HCT116 (cell line): ENCODE results near the gene PHF21A. TPM values are rescaled to one million over a fixed set of nuclear protein-coding genes. Genes with fewer than 3 reads are reported as not detected.

Source experiments
- ATAC-seq: fragments of 200-7000 bp; cut with Tn5 transposase; 2 replicates; pipeline ENCODE4 v1.9.1; 2020; ENCODE audit warnings: mild to moderate bottlenecking, moderate library complexity
- BruUV-seq: library from RNA; stranded (reverse); fragments of 400-500 nt; replicated peaks from 2 replicates; lab custom pipeline; 2021; lab: Mats Ljungman, UMichigan
- CTCF ChIA-PET: fragments of 300-600 bp; sonication (Branson Sonifier 250); formaldehyde crosslinking; loops from one replicate; lab custom pipeline; 2021; ENCODE audit warnings: antibody characterized with exemption; lab: Charles Lee
- POLR2A ChIA-PET: fragments of 300-600, 350-600 bp; sonication (Branson Sonifier 250); formaldehyde crosslinking; loops from one replicate; lab custom pipeline; 2021; ENCODE audit warnings: antibody characterized with exemption; lab: Charles Lee
- RAD21 ChIA-PET, 2 experiments: fragments of 300-600 bp; sonication (Branson Sonifier 250); formaldehyde crosslinking; loops; one replicate each; lab custom pipeline; 2023; ENCODE audit warnings: low total read pairs in 2 of 2; ENCODE audit not compliant: uncharacterized antibody in 2 of 2, unreplicated experiment in 2 of 2, low non-redundant PET in 1 of 2; lab: Charles Lee
- DNase-seq: peaks from one replicate; pipeline ENCODE4 v3.0.0-alpha.2; 2010; ENCODE audit warnings: low read depth, low spot score
- H2AFZ ChIP-seq: fragments of 200-600 bp; shearing (Covaris generic), sonication (generic); 2 replicates; pipeline ENCODE4 v1.6.1; 2017; ENCODE audit warnings: low read depth, mixed run types, mixed read lengths, antibody characterized with exemption, low read length; ENCODE audit not compliant: poor library complexity, severe bottlenecking
- H3K27ac ChIP-seq: 2 replicates; pipeline ENCODE4 v1.5.1; 2012; ENCODE audit warnings: low read depth, low read length
- H3K27me3 ChIP-seq: fragments of 200-600 bp; sonication (generic); 2 replicates; pipeline ENCODE4 v1.6.1; 2016; ENCODE audit warnings: mixed run types, low read length, mixed read lengths; ENCODE audit not compliant: insufficient read depth
- H3K36me3 ChIP-seq, 2 experiments: fragments of 200-500 bp in 1 of 2; fragments of 200-600 bp in 1 of 2; sonication (Bioruptor generic) in 1 of 2; sonication (generic) in 1 of 2; 2 replicates each; pipeline versions ENCODE4 v1.5.1 to v1.6.1; 2014 to 2016; ENCODE audit warnings: low read length in 2 of 2, inconsistent platforms in 1 of 2, mixed read lengths in 1 of 2, mixed run types in 1 of 2; ENCODE audit not compliant: insufficient read depth in 2 of 2, control insufficient read depth in 1 of 2
- H3K4me1 ChIP-seq, 2 experiments: fragments of 200-600 bp in 1 of 2; sonication (generic) in 1 of 2; 2 replicates each; pipeline versions ENCODE4 v1.5.1 to v1.6.1; 2012 to 2017; ENCODE audit warnings: low read length in 2 of 2, inconsistent platforms in 1 of 2, mild to moderate bottlenecking in 1 of 2, mixed read lengths in 1 of 2, mixed run types in 1 of 2, moderate library complexity in 1 of 2; ENCODE audit not compliant: insufficient read depth in 2 of 2, control insufficient read depth in 1 of 2
- H3K4me2 ChIP-seq: fragments of 200-600 bp; sonication (generic); 2 replicates; pipeline ENCODE4 v1.6.1; 2017; ENCODE audit warnings: mixed run types, low read length, mixed read lengths
- H3K4me3 ChIP-seq, 2 experiments: fragments of 200-600 bp in 1 of 2; sonication (generic) in 1 of 2; replicated peaks in 1 of 2; 2 replicates each; pipeline ENCODE4 v1.5.1; 2011 to 2016; ENCODE audit warnings: low read length in 2 of 2, control low read depth in 1 of 2, low read depth in 1 of 2, mild to moderate bottlenecking in 1 of 2, mixed read lengths in 1 of 2, mixed run types in 1 of 2
- H3K79me2 ChIP-seq: fragments of 200-600 bp; sonication (generic); 2 replicates; pipeline ENCODE4 v1.6.1; 2017; ENCODE audit warnings: mild to moderate bottlenecking, mixed run types, low read length, moderate library complexity, mixed read lengths; ENCODE audit not compliant: insufficient read depth
- H3K9ac ChIP-seq: fragments of 200-600 bp; sonication (generic); 2 replicates; pipeline ENCODE4 v1.6.1; 2016; ENCODE audit warnings: low read length, mixed read lengths
- H3K9me2 ChIP-seq: fragments of 200-600 bp; sonication (generic), shearing (Covaris generic); 2 replicates; pipeline ENCODE4 v1.6.1; 2017; ENCODE audit warnings: mixed run types, mild to moderate bottlenecking, moderate library complexity; ENCODE audit not compliant: insufficient read depth
- H3K9me3 ChIP-seq, 2 experiments: fragments of 200-500 bp in 1 of 2; fragments of 200-600 bp in 1 of 2; sonication (Bioruptor generic) in 1 of 2; sonication (generic) in 1 of 2; 2 replicates each; pipeline ENCODE4 v1.6.1; 2014 to 2017; ENCODE audit warnings: low read length in 2 of 2, mixed read lengths in 2 of 2, inconsistent platforms in 1 of 2, low read depth in 1 of 2, mild to moderate bottlenecking in 1 of 2, mixed run types in 1 of 2, moderate library complexity in 1 of 2; ENCODE audit not compliant: control insufficient read depth in 1 of 2, insufficient read depth in 1 of 2
- H4K20me1 ChIP-seq: fragments of 200-600 bp; sonication (generic), shearing (Covaris generic); 2 replicates; pipeline ENCODE4 v1.6.1; 2017; ENCODE audit warnings: mixed run types, mild to moderate bottlenecking, moderate library complexity; ENCODE audit not compliant: insufficient read depth
- ATF3 ChIP-seq: IDR thresholded peaks from 2 replicates; pipeline ENCODE4 v1.6.1; 2012
- CBX3 ChIP-seq: IDR thresholded peaks from 2 replicates; pipeline ENCODE4 v1.6.1; 2012; ENCODE audit warnings: low read depth
- CEBPB ChIP-seq: IDR thresholded peaks from 2 replicates; pipeline ENCODE4 v1.6.1; 2012; ENCODE audit warnings: low read depth
- ELF1 ChIP-seq: IDR thresholded peaks from 2 replicates; pipeline ENCODE4 v1.6.1; 2012; ENCODE audit warnings: low read depth, borderline replicate concordance
- EZH2 ChIP-seq: fragments of 200-600 bp; sonication (generic); IDR thresholded peaks from 2 replicates; pipeline ENCODE4 v1.6.1; 2017; ENCODE audit warnings: antibody characterized with exemption, mixed run types
- EZH2phosphoT487 ChIP-seq: fragments of 200-600 bp; IDR thresholded peaks from 2 replicates; pipeline ENCODE4 v1.6.1; 2018; ENCODE audit warnings: antibody characterized with exemption, borderline replicate concordance
- FOSL1 ChIP-seq: IDR thresholded peaks from 2 replicates; pipeline ENCODE4 v1.6.1; 2012; ENCODE audit warnings: low read depth
- JUND ChIP-seq: IDR thresholded peaks from 2 replicates; pipeline ENCODE4 v1.6.1; 2012
- MAX ChIP-seq: IDR thresholded peaks from 2 replicates; pipeline ENCODE4 v1.6.1; 2012
- POLR2A ChIP-seq: IDR thresholded peaks from 2 replicates; pipeline ENCODE4 v1.7.0; 2011; ENCODE audit warnings: borderline replicate concordance; ENCODE audit not compliant: insufficient read depth, insufficient read length; ENCODE audit errors: extremely low read depth
- POLR2AphosphoS5 ChIP-seq: IDR thresholded peaks from 2 replicates; pipeline ENCODE4 v1.6.1; 2011; ENCODE audit warnings: mild to moderate bottlenecking, low read depth, low read length, moderate library complexity
- RAD21 ChIP-seq: IDR thresholded peaks from 2 replicates; pipeline ENCODE4 v1.6.1; 2012; ENCODE audit warnings: low read depth, mild to moderate bottlenecking
- REST ChIP-seq: IDR thresholded peaks from 2 replicates; pipeline ENCODE4 v1.6.1; 2012; ENCODE audit warnings: low read depth
- SIN3A ChIP-seq: IDR thresholded peaks from 2 replicates; pipeline ENCODE4 v1.6.1; 2012; ENCODE audit warnings: low read depth
- SRF ChIP-seq: IDR thresholded peaks from 2 replicates; pipeline ENCODE4 v1.6.1; 2012; ENCODE audit warnings: low read depth
- TCF7L2 ChIP-seq: IDR thresholded peaks from 2 replicates; pipeline ENCODE4 v1.7.0; 2011; ENCODE audit warnings: borderline replicate concordance, inconsistent platforms; ENCODE audit not compliant: insufficient read depth, insufficient read length; ENCODE audit errors: extremely low read depth
- YY1 ChIP-seq: IDR thresholded peaks from 2 replicates; pipeline ENCODE4 v1.6.1; 2011; ENCODE audit warnings: low read length, low read depth, moderate library complexity, mild to moderate bottlenecking; ENCODE audit not compliant: insufficient replicate concordance; ENCODE audit errors: extremely low read depth
- ZFX ChIP-seq: fragments of 450-650 bp; IDR thresholded peaks from 2 replicates; pipeline ENCODE4 v1.6.1; 2017
- intact Hi-C: fragments of 100-400 bp; cut with micrococcal nuclease; formaldehyde crosslinking; loops from 2 replicates; pipeline ENCODE4 v1.10.0; 2022
- total RNA-seq: library from RNA; stranded (reverse); gene quantifications from one replicate; pipeline ENCODE4 v1.2.1, GENCODE V29; 2021; ENCODE audit not compliant: unreplicated experiment

PHF21A gene
- total RNA-seq, 1 experiment from 2014 or later, result 27.0 TPM

GRCh38 chr11:46051102-46051501 lies 70.2 kb downstream of the PHF21A start:
- no peak overlapping the region for H2AFZ ChIP-seq
- H3K4me2 ChIP-seq, result no peak overlapping the region
- POLR2A ChIA-PET, result no interaction called here
- no peaks in the 10 kb centered on the region for H3K27me3 ChIP-seq
- no peaks in the 10 kb centered on the region for H3K36me3 ChIP-seq
- H3K9me2 ChIP-seq, result no peaks in the 10 kb centered on the region
- BruUV-seq, result no TSS peak
- no peak overlapping the region for H3K27ac ChIP-seq
- intact Hi-C loops, result no loop called here
- RAD21 ChIA-PET, result no interaction called here
- H3K4me3 ChIP-seq, result no peak overlapping the region
- no peak for TF ChIP-seq REST
- no peak for TF ChIP-seq SIN3A
- TF ChIP-seq CEBPB, result no peak
- TF ChIP-seq POLR2AphosphoS5, result no peak
- TF ChIP-seq EZH2phosphoT487, result no peak
- no peak for TF ChIP-seq POLR2A
- TF ChIP-seq MAX, result no peak
- TF ChIP-seq EZH2, result no peak
- TF ChIP-seq FOSL1, result no peak
- TF ChIP-seq SRF, result no peak
- no peak for TF ChIP-seq ATF3
- TF ChIP-seq YY1, result no peak
- no peak for TF ChIP-seq RAD21
- TF ChIP-seq JUND, result no peak
- no peak for TF ChIP-seq TCF7L2
- no peak for TF ChIP-seq CBX3
- no peak for TF ChIP-seq ZFX
- TF ChIP-seq ELF1, result no peak
- no peak overlapping the region for H3K9ac ChIP-seq
- no peaks in the 10 kb centered on the region for H4K20me1 ChIP-seq
- DNase-seq (no peak), ATAC-seq (no peak)
- CTCF ChIA-PET, result no interaction called here
- peaks cover 0 to 5% of the 10 kb centered on the region in 2 experiments; a peak in 1 of 4 replicates for H3K4me1 ChIP-seq
- H3K9me3 ChIP-seq, result no peaks in the 10 kb centered on the region
- no peaks in the 10 kb centered on the region for H3K79me2 ChIP-seq
